K562 (cell line): ENCODE data around the gene TMEM131L. TPM values are rescaled to one million over a fixed set of nuclear protein-coding genes. Genes with fewer than 3 reads are reported as not detected.
A peak's percentile ranks its signal among the peaks of the same experiment; 100 is the strongest.

ENCODE experiments used
- ATAC-seq: fragments of 200-7000 bp; cut with Tn5 transposase; 3 replicates; pipeline ENCODE4 v1.9.1; 2020; ENCODE audit warnings: moderate library complexity
- BruUV-seq: library from RNA; stranded (reverse); fragments of 400-500 nt; replicated peaks from 2 replicates; lab custom pipeline; 2021; lab: Mats Ljungman, UMichigan
- CTCF ChIA-PET: fragments of 300-600 bp; formaldehyde crosslinking; extraction: SDS; loops from one replicate; lab custom pipeline; 2021; ENCODE audit warnings: low intra/inter-chr PET ratio; lab: Yijun Ruan, JAX
- POLR2A ChIA-PET: fragments of 300-600, 350-650 bp; sonication (Branson Sonifier 250); formaldehyde crosslinking; extraction: SDS; loops from one replicate; lab custom pipeline; 2021; ENCODE audit warnings: antibody characterized with exemption, inconsistent platforms; lab: Yijun Ruan, JAX
- DNase-seq, 4 experiments: peaks; one replicate each; pipeline versions ENCODE4 v3.0.0 to v3.0.0-alpha.2; 2011 to 2018; ENCODE audit warnings: low spot score in 3 of 4, mixed read lengths in 3 of 4; ENCODE audit errors: extremely low read depth in 1 of 4
- FAIRE-seq: peaks from 2 replicates; lab custom pipeline; 2011; peaks lifted over from hg19 to GRCh38; lab: Jason Lieb, UNC
- H2AFZ ChIP-seq: 2 replicates; pipeline ENCODE4 v1.6.0; 2011; ENCODE audit warnings: low read depth, low read length, control low read depth, inconsistent platforms
- H3K27ac ChIP-seq: fragments of 200-600 bp; 3 replicates; pipeline ENCODE4 v1.8.0; 2011; ENCODE audit warnings: low read depth, mild to moderate bottlenecking, control low read depth, inconsistent platforms, low read length, moderate library complexity, mixed read lengths; ENCODE audit errors: extremely low read depth
- H3K27me3 ChIP-seq, 2 experiments: fragments of 300-600 bp in 1 of 2; 2 replicates in 1 of 2; 3 replicates in 1 of 2; pipeline versions ENCODE4 v1.6.0 to v1.8.0; 2011; ENCODE audit warnings: inconsistent platforms in 2 of 2, low read length in 2 of 2, mild to moderate bottlenecking in 1 of 2, mixed read lengths in 1 of 2, moderate library complexity in 1 of 2; ENCODE audit not compliant: control insufficient read depth in 2 of 2, insufficient read depth in 2 of 2
- H3K36me3 ChIP-seq: fragments of 300-600 bp; 3 replicates; pipeline ENCODE4 v1.8.0; 2011; ENCODE audit warnings: mild to moderate bottlenecking, low read length, inconsistent platforms; ENCODE audit not compliant: control insufficient read depth, insufficient read depth
- H3K4me1 ChIP-seq, 2 experiments: fragments of 200-600 bp in 1 of 2; replicated peaks in 1 of 2; 2 replicates in 1 of 2; 3 replicates in 1 of 2; pipeline versions ENCODE4 v1.5.1 to v1.8.0; 2011; ENCODE audit warnings: inconsistent platforms in 2 of 2, low read length in 2 of 2, mild to moderate bottlenecking in 1 of 2, mixed read lengths in 1 of 2, moderate library complexity in 1 of 2; ENCODE audit not compliant: control insufficient read depth in 2 of 2, insufficient read depth in 2 of 2
- H3K4me2 ChIP-seq: 2 replicates; pipeline ENCODE4 v1.6.1; 2011; ENCODE audit warnings: low read length, control low read depth, inconsistent platforms, mixed read lengths; ENCODE audit not compliant: insufficient read depth
- H3K4me3 ChIP-seq: fragments of 200-600 bp; sonication (generic), shearing (Covaris generic); 2 replicates; pipeline ENCODE4 v1.5.1; 2016; ENCODE audit warnings: control low read depth, inconsistent platforms
- H3K79me2 ChIP-seq: fragments of 200-600 bp; 3 replicates; pipeline ENCODE4 v1.8.0; 2011; ENCODE audit warnings: low read length, inconsistent platforms; ENCODE audit not compliant: control insufficient read depth, insufficient read depth
- H3K9ac ChIP-seq, 2 experiments: 2 replicates each; pipeline versions ENCODE4 v1.6.0 to v1.6.1; 2011; ENCODE audit warnings: low read depth in 2 of 2, low read length in 2 of 2, control low read depth in 1 of 2, inconsistent platforms in 1 of 2, mild to moderate bottlenecking in 1 of 2, mixed read lengths in 1 of 2; ENCODE audit not compliant: insufficient read depth in 1 of 2
- H3K9me1 ChIP-seq: one replicate; pipeline ENCODE4 v1.6.0; 2011; ENCODE audit warnings: inconsistent platforms, mild to moderate bottlenecking, low read length, moderate library complexity; ENCODE audit not compliant: control insufficient read depth, insufficient read depth
- H3K9me3 ChIP-seq: replicated peaks from 2 replicates; pipeline ENCODE4 v1.5.1; 2011; ENCODE audit warnings: low read depth, low read length, inconsistent platforms; ENCODE audit not compliant: control insufficient read depth, insufficient read depth
- H4K20me1 ChIP-seq: replicated peaks from 2 replicates; pipeline ENCODE4 v1.6.1; 2011; ENCODE audit warnings: low read length, inconsistent platforms, mixed read lengths; ENCODE audit not compliant: control insufficient read depth, insufficient read depth
- C11orf30 ChIP-seq: fragments of 450-650 bp; IDR thresholded peaks from 2 replicates; pipeline ENCODE4 v1.6.1; 2016; ENCODE audit warnings: low read depth, mild to moderate bottlenecking
- KLF16 ChIP-seq: IDR thresholded peaks from 2 replicates; pipeline ENCODE4 v1.6.1; 2016; ENCODE audit warnings: antibody characterized with exemption
- MAFG ChIP-seq: fragments of 450-650 bp; conservative IDR thresholded peaks from 2 replicates; pipeline ENCODE4 v1.6.1; 2016; ENCODE audit warnings: missing genetic modification characterization, missing compliant biosample characterization
- TFAM ChIP-seq: fragments of 250-450 bp; sonication (Bioruptor Pico); conservative IDR thresholded peaks from 2 replicates; pipeline ENCODE4 v1.5.0; 2021; ENCODE audit warnings: mild to moderate bottlenecking, moderate library complexity
- ZNF24 ChIP-seq: fragments of 450-650 bp; IDR thresholded peaks from 2 replicates; pipeline ENCODE4 v1.6.1; 2016
- ZNF316 ChIP-seq: fragments of 450-650 bp; IDR thresholded peaks from 2 replicates; pipeline ENCODE4 v1.6.1; 2016
- WGBS: fragments of 100-300 bp; shearing (Covaris generic); methylation state at CpG from one replicate; pipeline ENCODE4 v1.1.6; 2016; ENCODE audit warnings: low coverage, mixed read lengths; ENCODE audit not compliant: insufficient coverage; ENCODE audit errors: missing lambda C conversion rate; 5-methylcytosine and 5-hydroxymethylcytosine counted together
- in situ Hi-C: fragments of 300-500 bp; cut with MboI; formaldehyde crosslinking; loops from 4 replicates; pipeline ENCODE4 v1.15.0; 2018; ENCODE audit warnings: inconsistent platforms, mixed read lengths
- intact Hi-C: fragments of 100-400 bp; cut with micrococcal nuclease; formaldehyde crosslinking; loops from 2 replicates; pipeline ENCODE4 v1.14.2; 2022
- polyA plus RNA-seq, 8 experiments: library from polyadenylated mRNA; depleted of rRNA in 4 of 8; stranded (reverse) in 5 of 8; unstranded in 3 of 8; fragments of >200 nt; fragmentation: Nextera tagmentation in 2 of 8; fragmentation: Illumina TruSeq in 1 of 8; extraction: Ambion mirVana in 2 of 8; extraction: Trizol in 1 of 8; gene quantifications; 2 replicates each; pipeline versions ENCODE4 v1.2.1 to v1.2.3, GENCODE V29; 2011 to 2014; ENCODE audit warnings: inconsistent platforms in 1 of 8, missing spikeins in 1 of 8
- total RNA-seq, 7 experiments: library from RNA; depleted of rRNA in 6 of 7; stranded (reverse); fragments of >200 nt in 6 of 7; fragmentation: Illumina TruSeq in 2 of 7; extraction: Trizol in 2 of 7; gene quantifications; 2 replicates each; pipeline versions ENCODE4 v1.2.1 to v1.2.3, GENCODE V29; 2011 to 2021; ENCODE audit warnings: low replicate concordance in 1 of 7

Gene TMEM131L
- total and polyA plus RNA-seq, 9 of the 15 experiments (the other 6 are each of a cell fraction or from before 2014, with no cell fraction given) = 1.2 to 20.8 (median 12.9) TPM

DNA sequence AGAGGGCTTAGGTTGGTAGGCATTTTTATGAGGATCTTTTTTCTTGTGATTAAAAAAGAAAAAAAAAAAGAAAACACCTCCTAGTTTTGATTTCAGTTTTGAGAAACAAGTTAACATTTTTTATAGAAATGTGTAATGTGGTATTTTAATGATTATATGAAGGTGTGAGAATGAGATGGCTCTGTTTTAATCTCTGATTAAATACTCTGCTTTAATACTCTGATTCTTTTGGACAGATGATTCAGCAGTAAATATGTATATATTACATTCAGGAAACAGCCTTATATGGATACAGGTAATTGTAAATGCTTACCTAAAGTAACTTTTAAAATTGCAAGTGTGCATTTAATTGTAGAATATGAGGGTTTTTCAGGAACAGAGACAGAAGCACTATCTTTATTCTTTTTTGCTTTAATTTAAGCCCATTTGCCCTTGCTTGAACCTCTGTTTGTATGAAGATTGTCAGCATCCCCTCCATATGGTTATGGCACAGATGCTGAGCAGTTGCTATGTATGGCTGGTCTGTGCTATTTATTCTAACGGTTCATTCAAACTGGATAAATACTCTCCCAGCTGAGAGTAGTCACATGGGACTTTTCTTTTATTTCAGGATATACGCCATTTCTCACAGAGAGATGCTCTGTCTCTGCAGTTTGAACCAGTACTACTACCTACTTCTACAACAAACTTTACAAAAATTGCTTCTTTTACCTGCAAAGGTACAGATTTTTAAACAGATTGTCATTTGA is 117.0 kb downstream of the TMEM131L start:
- Histone ChIP-seq H3K27ac (no peak overlapping the region), H3K9me1 (no peaks in the 10 kb centered on the region), H3K4me3 (no peak overlapping the region), H3K4me1 (no peaks in the 10 kb centered on the region), H2AFZ (no peak overlapping the region), H4K20me1 (no peaks in the 10 kb centered on the region; the same call in 1 of the 2 replicates), H3K9me3 (no peaks in the 10 kb centered on the region), H3K79me2 (no peaks in the 10 kb centered on the region), H3K4me2 (no peak overlapping the region), H3K27me3 (no peaks in the 10 kb centered on the region), H3K9ac (no peak overlapping the region), H3K36me3 (peaks cover 49% of the 10 kb centered on the region)
- CTCF ChIA-PET = interaction anchor here (0.7 kb wide), 1 partner anchor 53 kb away, joined by 3 read pairs; no protein-coding TSS in a partner anchor
- ATAC-seq (no peak), DNase-seq (no peak), FAIRE-seq (no peak)
- in situ Hi-C loops (no loop called here), intact Hi-C loops (no loop called here)
- 84% methylated on average over 2 of the region's 2 CpGs for WGBS
- POLR2A ChIA-PET = interaction anchor here (1.7 kb wide), 1 partner anchor 10 kb away, joined by 10 read pairs; no protein-coding TSS in a partner anchor
- no TSS peak for BruUV-seq
- TF ChIP-seq ZNF316 (peak; percentile 52; the same call in 1 of the 2 replicates), MAFG (tag) (peak; percentile 20; the same call in 1 of the 2 replicates), C11orf30 (peak; percentile 55), ZNF24 (no peak), KLF16 (no peak), TFAM (CRISPR knock-in tag) (no peak)
